GM12801 (cell line): ENCODE results near the gene EIF2B2.

Source experiments
- CTCF ChIP-seq: IDR thresholded peaks from one replicate; pipeline ENCODE4 v1.5.1; 2011; ENCODE audit warnings: control low read depth; ENCODE audit not compliant: insufficient read length; ENCODE audit errors: extremely low read depth

Gene EIF2B2

GRCh38 chr14:74979442-74980397 is 23.0 kb upstream of the EIF2B2 start:
- TF ChIP-seq CTCF: no peak

GRCh38 chr14:74980398-74980730 is 22.4 kb upstream of the EIF2B2 start:
- no peak for TF ChIP-seq CTCF

GRCh38 chr14:74980731-74981461 is 21.8 kb upstream of the EIF2B2 start:
- TF ChIP-seq CTCF: no peak

GRCh38 chr14:74981462-74981782 is 21.3 kb upstream of the EIF2B2 start:
- no peak for TF ChIP-seq CTCF

- TF ChIP-seq CTCF: no peak
These were observed 20.9 kb upstream of the EIF2B2 start for GRCh38 chr14:74981833-74982232.

GRCh38 chr14:74982661-74983060 is 20.1 kb upstream of the EIF2B2 start:
- TF ChIP-seq CTCF: no peak

- no peak for TF ChIP-seq CTCF
These were observed 19.4 kb upstream of the EIF2B2 start for GRCh38 chr14:74983343-74983742.
